Measurements from ENCODE around the gene ZNF580.

The ZNF580 gene

DNA sequence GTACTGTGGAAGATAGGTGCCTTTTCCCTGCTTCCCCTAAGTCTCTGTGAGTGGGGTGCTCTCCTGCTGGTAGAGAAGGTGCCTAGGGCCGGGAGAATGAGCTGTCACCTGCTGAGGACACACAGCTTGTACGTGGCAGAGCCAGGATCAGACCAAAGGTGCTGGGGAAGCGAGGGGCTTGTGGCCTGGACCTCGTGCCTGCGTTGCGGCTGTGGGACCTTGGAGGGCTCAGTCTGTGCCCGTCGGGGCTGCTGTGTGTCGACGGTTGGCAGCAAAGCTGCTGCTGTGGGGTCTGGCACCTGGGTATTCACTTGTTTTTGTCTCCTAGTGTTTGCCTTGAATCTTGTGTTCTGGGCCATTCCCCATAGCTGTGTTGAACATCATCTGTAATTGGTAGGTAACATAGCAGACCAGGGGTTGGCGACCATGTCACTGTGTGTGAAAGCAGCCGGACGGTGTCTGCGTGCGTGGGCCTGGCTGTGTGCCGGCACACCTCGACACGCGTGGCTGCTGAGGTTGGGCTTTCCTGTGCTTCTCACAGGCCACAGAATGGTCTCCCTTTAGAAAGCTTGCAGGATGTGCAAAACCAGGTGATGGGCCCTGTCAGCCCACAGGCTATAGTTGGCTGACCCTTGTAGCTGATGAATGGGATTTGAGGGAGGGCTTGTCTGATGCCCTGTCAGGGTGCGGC, 23.2 kb downstream of the ZNF580 start:
- DNase-seq = no peak

DNA sequence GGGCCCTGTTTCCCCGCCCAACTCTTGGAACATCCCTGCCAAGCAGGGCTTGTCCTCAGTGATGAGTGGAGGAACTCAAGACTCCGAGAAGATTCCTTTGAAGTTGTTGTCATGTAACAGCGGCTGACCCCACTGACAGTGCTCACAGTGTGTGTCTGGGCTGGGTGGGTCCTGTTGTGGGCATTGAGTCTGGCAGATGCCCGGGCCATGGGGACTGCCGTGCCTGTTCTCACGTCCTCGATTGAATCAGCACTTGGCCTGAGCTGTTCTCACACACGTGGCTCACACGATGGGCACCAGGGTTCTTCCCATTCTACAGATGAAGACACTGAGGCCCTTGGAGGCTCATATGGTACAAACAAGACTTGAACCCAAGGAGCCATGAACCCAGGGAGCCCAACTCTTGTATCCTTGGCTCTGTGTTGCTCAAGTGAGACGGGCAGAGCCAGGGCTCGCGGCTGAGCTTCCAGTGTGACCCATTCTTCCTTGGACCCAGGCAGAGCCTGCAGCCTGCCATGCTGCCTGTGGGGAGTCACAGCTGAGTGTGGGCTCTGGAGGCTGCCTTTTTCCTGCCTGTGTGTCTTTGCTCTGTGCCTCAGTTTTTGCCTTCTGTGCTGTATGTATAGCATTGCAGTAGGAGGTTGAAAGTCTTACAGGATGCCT, 25.7 kb downstream of the ZNF580 start:
- no peak for DNase-seq

DNA sequence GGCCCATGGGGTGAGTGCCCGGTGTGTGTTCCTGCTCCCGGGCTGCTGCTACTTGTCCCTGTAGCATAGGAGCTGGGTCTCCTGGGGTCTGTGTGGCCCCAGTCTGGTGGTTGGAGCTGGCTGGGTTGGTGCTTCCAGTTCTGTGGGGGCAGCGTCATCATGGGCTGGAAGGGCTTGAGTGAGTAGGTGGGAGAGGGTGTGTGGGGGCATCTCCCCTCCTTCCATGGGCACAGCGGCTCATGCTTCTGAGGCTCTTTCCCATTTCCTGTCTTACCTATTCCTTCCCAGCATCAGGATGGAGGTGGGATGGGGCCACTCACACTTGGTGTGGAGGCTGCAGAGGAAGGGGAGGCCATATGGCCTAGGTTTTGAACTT, 26.2 kb downstream of the ZNF580 start:
- no peak for DNase-seq

DNA sequence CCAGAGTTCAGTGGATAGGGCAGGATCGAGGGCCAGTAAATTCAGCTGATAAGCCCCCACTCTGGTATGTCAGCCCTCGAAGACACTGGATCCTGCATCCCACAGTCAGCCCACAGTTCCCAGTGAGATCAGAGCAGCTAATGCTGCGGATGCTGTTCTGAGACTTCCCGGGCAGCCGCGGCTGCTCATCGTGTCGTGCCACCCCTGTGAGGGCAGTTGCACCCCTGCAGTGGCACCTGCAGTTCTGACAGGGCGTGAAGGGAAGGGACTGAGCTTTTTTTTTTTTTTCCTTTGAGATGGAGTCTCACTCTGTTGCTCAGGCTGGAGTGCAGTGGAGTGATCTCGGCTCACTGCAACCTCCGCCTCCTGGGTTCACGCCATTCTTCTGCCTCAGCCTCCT, 26.7 kb downstream of the ZNF580 start:
- no peak for DNase-seq

DNA sequence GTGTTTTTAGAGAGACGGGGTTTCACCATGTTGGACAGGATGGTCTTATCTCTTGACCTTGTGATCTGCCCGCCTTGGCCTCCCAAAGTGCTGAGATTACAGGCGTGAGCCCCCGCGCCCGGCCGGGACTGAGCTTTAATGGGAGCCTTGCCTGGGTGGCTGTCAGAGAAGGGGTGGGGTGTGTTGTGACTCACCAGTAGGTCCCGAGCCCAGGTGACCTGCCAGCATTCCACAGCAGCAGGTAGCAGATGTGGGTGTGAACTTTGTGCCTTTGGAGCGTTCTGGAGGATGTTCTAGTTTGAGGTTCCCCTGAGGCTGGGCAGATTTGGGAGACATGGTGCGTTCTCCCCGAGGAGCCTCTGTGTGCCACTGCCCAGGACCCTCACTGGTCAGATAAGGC, 27.2 kb downstream of the ZNF580 start:
- DNase-seq = no peak

DNA sequence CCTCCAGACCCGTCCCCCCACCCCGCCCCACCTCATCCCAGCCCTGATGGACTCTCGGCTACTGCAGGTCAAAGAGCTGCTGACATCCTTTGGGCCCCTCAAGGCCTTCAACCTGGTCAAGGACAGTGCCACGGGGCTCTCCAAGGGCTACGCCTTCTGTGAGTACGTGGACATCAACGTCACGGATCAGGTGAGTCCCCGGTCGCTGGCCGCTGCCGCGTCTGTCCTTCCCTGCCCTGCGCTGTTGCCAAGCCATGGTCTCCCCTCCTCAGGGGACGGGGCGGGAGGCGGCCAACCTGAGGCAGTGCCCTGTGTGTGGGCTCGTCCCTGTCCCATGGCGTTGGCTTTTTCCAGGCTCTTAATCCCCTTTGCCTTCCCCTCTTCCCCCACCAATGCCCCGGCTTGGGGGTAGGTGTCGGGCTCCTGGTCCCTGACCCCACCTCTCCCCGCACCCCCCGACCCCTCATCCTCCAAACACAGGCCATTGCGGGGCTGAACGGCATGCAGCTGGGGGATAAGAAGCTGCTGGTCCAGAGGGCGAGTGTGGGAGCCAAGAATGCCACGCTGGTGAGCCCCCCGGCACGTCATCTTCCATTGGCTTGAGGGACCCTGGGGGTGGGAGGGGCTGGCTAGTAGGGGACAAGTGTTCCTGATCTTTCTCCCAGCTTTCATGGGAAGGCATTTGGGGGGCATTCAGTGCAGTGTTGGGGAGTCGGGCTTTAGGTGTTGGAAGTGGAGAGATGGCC, 28.0 kb downstream of the ZNF580 start:
- no peak for DNase-seq

DNA sequence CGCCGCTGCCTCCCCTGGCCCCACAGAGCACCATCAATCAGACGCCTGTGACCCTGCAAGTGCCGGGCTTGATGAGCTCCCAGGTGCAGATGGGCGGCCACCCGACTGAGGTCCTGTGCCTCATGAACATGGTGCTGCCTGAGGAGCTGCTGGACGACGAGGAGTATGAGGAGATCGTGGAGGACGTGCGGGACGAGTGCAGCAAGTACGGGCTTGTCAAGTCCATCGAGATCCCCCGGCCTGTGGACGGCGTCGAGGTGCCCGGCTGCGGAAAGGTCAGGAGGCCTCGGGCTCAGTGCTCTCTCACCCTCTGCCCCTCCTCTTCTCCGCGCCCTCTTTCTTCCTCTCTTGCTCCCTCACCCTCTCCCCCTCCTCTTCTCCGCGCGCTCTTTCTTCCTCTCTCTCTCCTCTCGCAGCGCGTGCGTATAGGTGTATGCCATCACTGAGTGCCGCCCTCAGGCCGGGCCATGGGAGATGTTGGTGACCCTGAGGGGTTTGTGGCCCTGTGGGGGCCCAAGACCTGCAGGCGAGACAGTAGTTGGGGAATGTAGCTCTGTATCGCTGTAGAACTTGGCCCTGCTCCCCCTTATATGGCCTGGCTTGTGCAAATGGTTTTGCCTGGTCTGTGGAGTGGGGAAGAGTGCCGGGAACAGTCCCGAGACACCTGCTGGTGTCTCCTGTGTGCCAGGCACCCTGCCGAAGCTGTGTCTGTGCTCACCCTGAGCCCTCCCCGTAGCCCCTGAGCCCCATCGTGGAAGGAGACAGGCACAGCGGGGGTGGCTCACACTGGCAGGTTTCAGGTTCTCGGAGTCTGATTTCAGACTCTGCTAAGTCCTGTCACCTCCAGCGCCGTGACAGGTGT, 28.8 kb downstream of the ZNF580 start:
- no peak for DNase-seq

DNA sequence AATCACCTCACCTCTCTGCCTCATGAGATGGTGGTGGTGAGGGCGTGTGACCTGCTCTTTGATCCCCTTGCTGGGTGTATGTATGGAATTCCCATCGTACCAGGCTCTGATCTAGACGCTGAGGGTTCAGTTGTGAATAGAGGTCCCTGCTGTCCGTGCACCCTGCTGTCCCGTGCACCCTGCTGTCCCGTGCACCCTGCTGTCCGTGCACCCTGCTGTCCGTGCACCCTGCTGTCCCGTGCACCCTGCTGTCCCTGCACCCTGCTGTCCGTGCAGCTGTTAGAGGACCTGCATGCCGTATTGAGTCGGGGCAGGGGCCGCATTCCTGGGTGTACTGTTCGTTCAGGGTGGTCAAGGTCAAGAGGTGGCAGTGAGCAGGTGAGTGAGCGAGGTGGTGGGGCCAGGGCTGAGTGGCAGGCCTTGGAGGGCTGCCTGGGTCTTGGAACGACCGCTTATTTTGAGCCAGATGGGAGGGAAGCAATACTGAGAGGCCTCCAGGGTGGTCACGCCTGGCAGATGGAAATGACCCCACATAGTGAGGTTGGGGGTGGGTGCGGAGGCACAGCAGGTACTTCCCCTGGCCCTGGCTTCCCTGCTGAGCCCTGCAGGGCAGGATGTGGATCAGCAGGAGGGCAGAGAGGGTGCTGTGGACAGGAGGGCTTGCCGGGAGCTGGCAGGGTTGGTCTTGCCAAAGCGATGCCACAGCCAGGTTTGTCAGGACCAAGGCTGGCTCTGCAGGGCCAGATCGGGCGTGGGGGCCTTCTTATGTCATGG, 29.7 kb downstream of the ZNF580 start:
- DNase-seq = peak; percentile 40

DNA sequence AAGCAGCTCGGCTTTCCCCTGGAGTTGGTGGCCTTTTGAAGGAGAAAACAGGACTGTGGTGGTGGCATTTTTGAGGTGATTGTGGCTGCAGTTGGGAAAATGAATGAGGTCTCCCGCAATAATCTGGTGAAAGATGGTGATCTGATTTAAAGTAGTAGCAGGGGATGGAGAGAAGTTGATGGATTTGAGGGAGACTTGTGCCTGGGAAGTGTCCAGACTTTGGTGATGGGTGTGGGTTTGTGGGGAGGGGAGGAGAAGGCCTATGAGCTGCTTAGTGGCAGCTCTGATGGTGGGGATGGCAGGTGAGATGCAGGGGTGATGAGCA, 30.2 kb downstream of the ZNF580 start:
- no peak for DNase-seq

DNA sequence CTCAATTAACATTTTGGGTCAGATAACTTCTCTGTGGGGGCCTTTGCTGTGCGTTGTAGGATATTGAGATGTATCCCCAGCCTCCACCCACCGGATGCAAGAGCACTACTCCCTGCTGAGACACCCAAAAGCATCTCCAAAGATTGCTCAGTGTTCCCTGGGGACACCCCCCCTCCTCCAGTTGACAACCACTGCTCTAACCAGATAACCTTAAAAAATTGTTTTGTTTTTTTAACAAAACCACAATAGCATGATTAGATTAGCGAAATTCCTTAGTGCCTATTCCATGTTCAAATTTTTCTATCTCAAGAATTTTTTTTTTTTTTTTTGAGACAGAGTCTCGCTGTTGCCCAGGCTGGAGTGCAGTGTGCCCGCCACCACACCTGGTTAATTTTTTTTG, 31.6 kb downstream of the ZNF580 start:
- DNase-seq = no peak

DNA sequence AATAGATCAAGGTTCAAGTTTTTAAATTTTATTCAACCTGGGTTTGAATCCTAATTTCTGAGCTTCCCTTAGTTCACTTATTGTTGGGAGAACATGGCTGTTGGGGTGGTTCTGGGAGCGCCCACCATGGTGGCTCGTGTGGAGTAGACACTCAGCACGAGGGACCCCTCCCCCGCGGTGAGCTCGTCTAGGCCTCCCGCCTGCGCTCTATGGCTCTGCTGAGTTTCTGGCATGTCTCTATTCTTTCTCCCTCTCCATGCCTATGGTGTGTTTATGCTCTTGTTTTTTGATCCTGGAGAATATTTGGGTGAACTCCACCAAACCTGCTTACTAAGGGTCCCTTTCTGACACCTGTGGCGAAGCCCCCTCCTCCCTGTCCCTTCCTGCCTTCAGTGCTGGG, 32.7 kb downstream of the ZNF580 start:
- DNase-seq = no peak

DNA sequence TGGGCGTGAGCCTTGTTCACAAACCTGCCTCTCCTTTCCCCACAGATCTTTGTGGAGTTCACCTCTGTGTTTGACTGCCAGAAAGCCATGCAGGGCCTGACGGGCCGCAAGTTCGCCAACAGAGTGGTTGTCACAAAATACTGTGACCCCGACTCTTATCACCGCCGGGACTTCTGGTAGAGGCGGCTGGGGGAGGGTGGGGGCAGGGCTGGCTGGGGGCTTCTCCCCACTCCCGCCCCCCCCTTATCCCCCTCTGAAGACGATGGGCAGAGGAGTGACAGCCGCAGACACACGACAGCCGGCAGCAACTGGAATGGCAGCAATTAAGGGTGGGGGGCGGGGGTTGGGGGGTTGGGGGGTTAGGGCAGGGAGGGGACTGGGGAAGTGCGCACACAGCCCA, 33.1 kb downstream of the ZNF580 start:
- no peak for DNase-seq

DNA sequence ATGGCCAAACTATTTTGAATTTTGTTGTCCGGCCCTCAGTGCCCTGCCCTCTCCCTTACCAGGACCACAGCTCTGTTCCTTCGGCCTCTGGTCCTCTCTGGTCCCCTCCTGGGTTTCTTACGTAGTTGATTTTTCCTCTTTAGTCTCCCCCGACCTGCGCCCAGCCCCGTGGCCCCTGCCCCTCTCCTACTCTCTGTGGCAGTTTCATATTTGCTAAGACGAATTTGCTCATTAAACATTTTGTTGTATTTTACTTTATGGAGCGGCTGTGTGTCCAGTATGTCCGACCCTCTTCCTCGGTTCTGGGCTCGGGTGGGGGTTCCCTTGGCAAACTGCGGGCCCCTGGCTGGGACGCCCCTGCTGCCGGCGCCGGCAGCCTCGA, 33.6 kb downstream of the ZNF580 start:
- no peak for DNase-seq

DNA sequence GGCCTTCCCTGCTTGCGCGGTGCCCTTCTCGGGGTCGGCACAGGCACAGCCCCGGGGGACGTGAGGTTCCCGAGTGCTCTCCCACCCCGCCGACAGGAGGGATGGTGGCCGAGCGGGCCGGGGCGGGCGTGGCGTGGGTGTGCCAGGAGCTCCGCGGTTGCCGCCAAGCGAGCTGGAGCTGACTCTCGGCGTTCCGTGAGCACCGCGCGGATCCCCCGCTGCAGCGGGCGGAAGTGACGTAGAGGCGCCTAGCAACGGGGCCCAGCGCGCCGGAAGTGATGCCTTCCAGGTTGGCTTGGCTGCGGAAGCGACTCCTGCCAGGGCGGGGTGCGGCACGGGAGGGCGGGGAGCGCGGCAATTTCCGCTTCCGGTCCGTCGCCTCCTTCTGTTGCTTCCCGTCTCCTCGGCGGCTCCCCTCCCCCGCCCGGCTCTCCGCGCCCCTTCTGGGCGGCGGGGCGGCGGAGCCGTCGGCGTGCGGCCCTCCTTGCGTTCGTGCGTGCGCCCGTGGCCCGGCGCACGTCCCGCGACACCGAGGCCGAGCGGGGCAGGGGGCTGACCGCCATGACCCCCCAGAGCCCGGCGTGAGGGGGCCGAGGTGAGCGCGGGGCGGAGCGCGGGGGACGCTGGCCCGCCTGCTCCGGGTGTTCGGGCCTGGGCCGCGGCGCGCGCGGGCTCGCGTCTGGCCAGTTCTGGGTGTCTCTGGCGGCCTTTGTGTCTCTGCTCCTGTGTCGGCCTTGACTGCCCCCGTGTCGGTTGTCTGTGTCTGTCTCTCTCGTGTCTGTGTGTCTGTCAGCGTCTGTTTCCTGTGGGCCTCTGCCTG, 34.2 kb downstream of the ZNF580 start, which contains the start of gene EPN1:
Gene EPN1 (plus strand): TSS at position 386 of the 820 bp plus-strand sequence. CDS start 3,402 bp downstream, outside the sequence.
- peak; percentile 98 for DNase-seq

DNA sequence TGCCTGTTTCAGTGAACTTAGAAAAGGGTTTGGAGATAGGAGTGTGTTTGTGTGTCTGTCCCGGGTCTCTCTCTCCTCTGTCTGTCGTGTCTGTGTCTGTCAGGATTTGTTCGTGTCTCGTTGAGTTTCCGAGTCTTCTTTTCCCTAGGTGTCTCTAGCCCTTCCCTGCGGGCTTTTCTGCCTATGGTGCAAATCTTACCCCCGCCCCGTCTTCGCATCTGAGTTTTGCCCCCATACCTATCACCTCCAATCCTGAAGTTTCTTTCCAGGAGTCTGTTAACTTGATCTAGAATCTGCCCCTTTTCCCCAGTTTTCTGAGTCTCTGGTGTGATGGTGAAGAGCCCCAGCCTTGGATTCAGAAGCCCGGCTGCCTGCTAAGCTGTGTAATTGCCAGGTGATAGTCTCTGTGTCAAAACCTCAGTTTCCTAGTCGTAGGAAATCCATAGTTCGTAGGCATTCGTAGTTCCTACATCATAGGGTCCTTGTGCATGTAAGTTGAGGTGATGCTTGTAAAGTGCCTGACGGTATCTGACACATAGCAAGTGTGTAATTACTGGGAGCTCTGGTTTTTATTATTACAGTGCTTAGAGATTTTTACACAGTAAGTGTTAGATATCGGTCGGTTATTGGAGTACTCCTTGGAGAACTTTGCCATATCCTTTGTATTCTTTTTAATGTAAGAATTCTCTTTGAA, 35.0 kb downstream of the ZNF580 start:
- DNase-seq = no peak

DNA sequence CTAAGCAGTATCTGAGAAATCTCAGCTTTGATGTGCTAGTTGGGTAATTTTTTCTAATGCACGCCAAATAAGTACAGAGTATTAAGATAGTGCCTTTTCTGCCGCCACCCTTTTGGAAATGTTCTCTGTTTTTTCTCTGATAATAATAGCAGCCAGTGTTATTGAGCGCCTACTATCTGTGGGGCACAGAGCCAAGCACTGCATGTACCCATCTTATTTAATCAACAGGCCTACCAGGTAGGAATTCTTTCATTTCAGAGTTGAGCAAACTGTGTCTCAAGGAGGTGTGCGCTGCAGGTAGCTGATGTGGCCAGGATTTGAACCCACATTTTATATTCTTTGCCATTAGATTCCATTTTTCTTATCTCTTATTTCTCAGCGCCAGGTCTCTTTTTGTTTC, 35.6 kb downstream of the ZNF580 start:
- no peak for DNase-seq

DNA sequence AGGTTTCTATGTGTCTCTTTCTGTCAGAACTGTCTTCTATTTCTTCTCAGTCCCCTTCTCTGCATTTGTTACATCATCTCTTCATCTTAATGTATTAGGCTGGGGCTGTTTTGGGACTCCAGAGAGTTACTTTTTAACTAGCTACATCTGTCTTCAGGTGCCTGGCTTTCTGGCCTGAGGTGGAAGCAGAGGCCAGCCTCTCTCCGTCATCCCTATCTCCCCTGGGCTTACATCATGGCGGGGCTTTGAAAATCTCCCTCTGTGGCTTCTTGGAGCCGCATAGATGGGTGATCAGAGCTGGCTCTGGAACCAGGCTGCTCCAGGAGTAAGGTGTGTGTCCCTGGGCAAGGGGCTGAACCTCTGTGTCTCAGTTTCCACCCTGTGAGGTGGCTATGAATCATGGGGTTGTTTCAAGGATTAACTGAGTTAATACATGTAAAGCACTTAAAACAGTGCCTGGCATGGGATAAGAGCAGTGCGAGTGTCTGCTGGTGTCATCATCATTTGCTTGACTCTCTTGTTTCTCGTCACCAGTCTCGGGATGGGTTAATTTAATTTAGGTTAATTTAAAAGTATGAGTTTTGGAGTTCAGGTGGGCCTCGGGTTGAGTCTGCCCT, 36.2 kb downstream of the ZNF580 start:
- DNase-seq = no peak

DNA sequence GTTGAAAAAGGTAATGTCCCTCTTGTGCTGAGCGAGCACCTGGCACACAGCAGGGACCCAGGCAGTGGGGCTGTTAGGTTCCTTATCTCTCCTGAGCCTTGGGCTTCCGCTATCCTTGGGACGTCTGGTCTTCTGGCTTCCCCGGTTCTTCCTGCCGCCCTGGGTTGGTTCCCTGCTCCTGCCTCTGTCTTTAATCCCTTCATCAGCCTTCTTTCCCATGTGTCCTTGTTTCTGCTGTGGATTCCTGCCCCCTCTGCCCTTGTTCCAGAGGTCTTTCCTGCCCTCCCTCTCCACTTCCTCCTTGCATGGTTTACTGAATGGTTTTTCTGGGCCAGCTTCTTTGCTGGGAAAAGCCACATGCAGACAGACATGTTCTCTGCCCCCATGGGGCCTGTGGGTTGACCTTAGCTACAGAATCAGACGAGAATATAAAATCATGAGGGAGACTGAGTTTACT, 36.8 kb downstream of the ZNF580 start:
- DNase-seq = no peak

DNA sequence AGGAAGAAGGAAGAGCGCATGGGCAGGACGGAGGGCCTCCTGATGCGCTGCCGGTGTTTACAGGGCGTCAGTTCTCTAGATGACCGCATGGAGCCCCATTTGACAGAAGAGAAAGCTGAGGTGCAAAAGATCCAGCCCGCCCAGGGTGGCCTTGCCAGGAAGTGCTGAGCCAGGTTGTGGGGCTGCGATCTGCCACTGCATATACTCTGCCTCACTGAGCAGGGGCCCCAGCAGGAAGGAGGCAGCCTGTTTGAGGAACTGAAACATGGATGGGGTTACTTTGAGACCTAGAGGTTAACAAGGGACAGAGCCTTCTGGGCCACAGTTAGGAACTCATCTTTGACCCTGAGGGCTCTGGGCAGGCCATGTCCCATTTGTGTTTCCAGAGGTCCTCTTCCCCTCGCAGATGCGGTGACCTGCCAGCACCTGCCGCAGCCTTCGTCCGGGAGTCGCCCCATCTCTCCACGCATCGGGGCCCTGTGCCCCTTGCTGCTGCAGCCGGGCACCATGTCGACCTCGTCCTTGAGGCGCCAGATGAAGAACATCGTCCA, 37.4 kb downstream of the ZNF580 start:
- no peak for DNase-seq

Data from activated naive CD4-positive, alpha-beta T cell treated with anti-CD3 and anti-CD28 coated beads, Interleukin-2, amount 50 U/mL, for 16 hours (primary cell).